Measurements from ENCODE around the gene PRSS23. TPM values are rescaled to one million over a fixed set of nuclear protein-coding genes. Genes with fewer than 3 reads are reported as not detected.

Gene PRSS23
- total and polyA plus RNA-seq, 10 of the 15 experiments (the other 5 are each of a cell fraction or from before 2014, with no cell fraction given): 0.03 to 0.39 (median 0.16) TPM; not detected in 5

DNA sequence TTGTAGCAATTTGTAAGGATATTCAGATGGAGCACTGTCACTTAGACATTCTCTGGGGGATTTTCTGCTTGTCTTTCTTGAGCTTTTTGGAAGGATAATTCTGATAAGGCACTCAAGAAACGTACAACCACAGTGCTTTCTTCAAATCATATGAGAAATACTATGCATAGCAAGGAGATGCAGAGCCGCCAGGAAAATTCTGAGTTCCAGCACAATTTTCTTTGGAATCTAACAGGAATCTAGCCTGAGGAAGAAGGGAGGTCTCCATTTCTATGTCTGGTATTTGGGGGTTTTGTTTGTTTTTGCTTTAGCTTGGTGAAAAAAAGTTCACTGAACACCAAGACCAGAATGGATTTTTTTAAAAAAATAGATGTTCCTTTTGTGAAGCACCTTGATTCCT is 9.9 kb downstream of the PRSS23 start:
- FAIRE-seq: no peak
- no peaks in the 10 kb centered on the region for H4K20me1 ChIP-seq (ENCODE audit: control insufficient read depth, insufficient read depth)
- in situ Hi-C loops (cut with MboI) (loop anchor here (10.0 to 25.0 kb wide), 3 partner anchors 195 to 1223 kb away; partner anchors contain the start of gene CCDC83), intact Hi-C loops (cut with micrococcal nuclease; ENCODE audit: unreplicated experiment) (no loop called here)
- H3K9me3 ChIP-seq (replicated peaks; ENCODE audit: control insufficient read depth, insufficient read depth, low read length): no peaks in the 10 kb centered on the region
- H2AFZ ChIP-seq (ENCODE audit: control insufficient read depth, low read depth, low read length): no peak overlapping the region
- no peaks in the 10 kb centered on the region for H3K4me1 ChIP-seq (ENCODE audit: control insufficient read depth, insufficient read depth, low read length)
- 46% methylated on average over 2 of the region's 2 CpGs for WGBS (ENCODE audit: insufficient coverage, insufficient replicate concordance, low lambda C conversion rate, missing lambda C conversion rate)
- H3K27me3 ChIP-seq (replicated peaks in 1 of 2; ENCODE audit: control insufficient read depth in 2 of 2, insufficient read depth in 2 of 2, low read length in 1 of 2): no peaks in the 10 kb centered on the region; a peak in 1 of 4 replicates
- ChIA-PET POLR2A (no interaction called here), CTCF (interaction anchor here (1.0 to 1.7 kb wide), 2 partner anchors 202 to 353 kb away, joined by 4 read pairs; no protein-coding TSS in a partner anchor), RAD21 (ENCODE audit: unreplicated experiment) (interaction anchor here (0.9 kb wide), 1 partner anchor 31 kb away, joined by 3 read pairs; no protein-coding TSS in a partner anchor), SMC1A (ENCODE audit: uncharacterized antibody, unreplicated experiment) (no interaction called here)
- no peak overlapping the region for H3K4me2 ChIP-seq (ENCODE audit: control insufficient read depth, insufficient read depth)
- H3K36me3 ChIP-seq (ENCODE audit: control insufficient read depth in 2 of 2, insufficient read depth in 2 of 2, low read length in 1 of 2): no peaks in the 10 kb centered on the region
- H3K79me2 ChIP-seq (ENCODE audit: control insufficient read depth, insufficient read depth, low read length): no peaks in the 10 kb centered on the region
- H3K9ac ChIP-seq (ENCODE audit: control insufficient read depth, insufficient read depth, low read length): no peak overlapping the region
- TF ChIP-seq JUNB (IDR thresholded peaks at IDR 0.05) (no peak), ESRRA (IDR thresholded peaks at IDR 0.05; ENCODE audit: low read length) (no peak), ETV6 (conservative IDR thresholded peaks at IDR 0.05 in 1 of 2, IDR thresholded peaks at IDR 0.05 in 1 of 2; ENCODE audit: borderline replicate concordance in 1 of 2, low read depth in 1 of 2) (no peak), DPF2 (IDR thresholded peaks at IDR 0.05) (no peak)
- BruUV-seq (replicated peaks): no TSS peak
- no peak overlapping the region for H3K4me3 ChIP-seq
- no peak for ATAC-seq
- DNase-seq (ENCODE audit: low read depth, low spot score): no peak
- H3K27ac ChIP-seq (ENCODE audit: control insufficient read depth, insufficient read depth): no peak overlapping the region

DNA sequence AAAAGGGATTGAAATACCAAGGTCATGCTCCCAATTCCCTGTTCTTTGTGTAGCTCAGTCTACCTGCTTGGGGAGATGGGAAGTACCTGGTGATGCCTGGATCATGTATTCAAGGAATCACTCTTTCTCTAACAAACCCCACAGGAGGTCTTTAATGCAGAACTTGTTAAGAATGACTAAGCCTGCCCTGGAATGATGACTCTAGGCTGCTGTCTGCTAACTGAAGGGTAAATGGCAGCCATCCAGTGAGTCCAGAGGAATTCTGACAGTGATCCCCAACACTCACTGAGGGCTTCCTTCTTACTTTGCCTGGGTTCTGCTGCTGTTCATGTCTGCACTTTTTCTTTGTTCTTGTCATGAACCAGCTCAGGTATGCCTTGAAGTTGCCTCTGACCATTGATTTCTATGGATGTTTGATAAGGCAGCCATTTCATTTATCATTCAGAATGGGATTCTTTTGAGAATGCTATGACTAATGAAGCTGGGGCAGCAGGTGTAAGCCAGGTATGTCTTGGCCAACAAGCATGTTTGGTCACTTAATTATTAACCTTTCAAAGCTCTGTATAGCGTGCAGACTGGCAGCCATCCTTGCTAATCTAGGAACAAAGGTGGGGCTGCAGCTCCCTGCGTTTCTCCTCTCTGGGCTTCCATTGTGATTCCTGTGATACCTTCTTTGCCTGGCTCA is 11.4 kb downstream of the PRSS23 start:
- Histone ChIP-seq H3K27ac (ENCODE audit: control insufficient read depth, insufficient read depth) (no peak overlapping the region), H3K36me3 (ENCODE audit: control insufficient read depth in 2 of 2, insufficient read depth in 2 of 2, low read length in 1 of 2) (no peaks in the 10 kb centered on the region), H3K79me2 (ENCODE audit: control insufficient read depth, insufficient read depth, low read length) (no peaks in the 10 kb centered on the region), H4K20me1 (ENCODE audit: control insufficient read depth, insufficient read depth) (no peaks in the 10 kb centered on the region), H3K4me1 (ENCODE audit: control insufficient read depth, insufficient read depth, low read length) (no peaks in the 10 kb centered on the region), H3K9ac (ENCODE audit: control insufficient read depth, insufficient read depth, low read length) (no peak overlapping the region), H3K4me3 (no peak overlapping the region), H3K9me3 (replicated peaks; ENCODE audit: control insufficient read depth, insufficient read depth, low read length) (no peaks in the 10 kb centered on the region), H3K27me3 (replicated peaks in 1 of 2; ENCODE audit: control insufficient read depth in 2 of 2, insufficient read depth in 2 of 2, low read length in 1 of 2) (no peaks in the 10 kb centered on the region; a peak in 2 of 4 replicates), H3K4me2 (ENCODE audit: control insufficient read depth, insufficient read depth) (no peak overlapping the region), H2AFZ (ENCODE audit: control insufficient read depth, low read depth, low read length) (no peak overlapping the region)
- FAIRE-seq (no peak), DNase-seq (ENCODE audit: low read depth, low spot score) (no peak), ATAC-seq (no peak)
- SMC1A ChIA-PET (ENCODE audit: uncharacterized antibody, unreplicated experiment): interaction anchor here (0.7 kb wide), 1 partner anchor 324 kb away, joined by 3 read pairs; no protein-coding TSS in a partner anchor
- RAD21 ChIA-PET (ENCODE audit: unreplicated experiment): no interaction called here
- TF ChIP-seq LARP7 (IDR thresholded peaks at IDR 0.05) (no peak), MLLT1 (IDR thresholded peaks at IDR 0.05) (no peak), SUZ12 (IDR thresholded peaks at IDR 0.05; ENCODE audit: unreplicated experiment) (no peak), YBX1 (IDR thresholded peaks at IDR 0.05) (no peak), TAF1 (IDR thresholded peaks at IDR 0.05; ENCODE audit: borderline replicate concordance, low read depth, low read length) (no peak), NFYB (IDR thresholded peaks at IDR 0.05; ENCODE audit: insufficient read depth, low read depth, low read length) (no peak), TCF7 (IDR thresholded peaks at IDR 0.05; ENCODE audit: borderline replicate concordance) (no peak), RBBP5 (conservative IDR thresholded peaks at IDR 0.05) (no peak), STAT1 (conservative IDR thresholded peaks at IDR 0.05) (no peak), SMAD1 (IDR thresholded peaks at IDR 0.05; ENCODE audit: low read depth, partially characterized antibody) (no peak), TARDBP (IDR thresholded peaks at IDR 0.05; ENCODE audit: borderline replicate concordance) (no peak)
- no TSS peak for BruUV-seq (replicated peaks)
- WGBS (ENCODE audit: insufficient coverage, insufficient replicate concordance, low lambda C conversion rate, missing lambda C conversion rate): 0% methylated on average over 2 of the region's 2 CpGs
- POLR2A ChIA-PET: no interaction called here
- intact Hi-C loops (cut with micrococcal nuclease; ENCODE audit: unreplicated experiment) (no loop called here), in situ Hi-C loops (cut with MboI) (loop anchor here (10.0 to 25.0 kb wide), 3 partner anchors 197 to 1224 kb away; partner anchors contain the start of gene CCDC83)
- CTCF ChIA-PET: interaction anchor here (1.6 to 1.9 kb wide), 2 partner anchors 13 to 355 kb away, joined by 4 to 8 read pairs; no protein-coding TSS in a partner anchor
